ENCODE data around the gene RAB3B. TPM values are rescaled to one million over a fixed set of nuclear protein-coding genes. Genes with fewer than 3 reads are reported as not detected.

RAB3B gene
- total RNA-seq, 4 donors from 2014 or later: 1.8 to 4.5 (median 3.4) TPM

- Histone ChIP-seq H3K27ac (no peak overlapping the region), H3K27me3 (no peaks in the 10 kb centered on the region), H3K4me3 (no peak overlapping the region), H3K9me3 (peaks cover 4 to 5% of the 10 kb centered on the region in 2 donors), H3K36me3 (no peaks in the 10 kb centered on the region), H3K4me1 (no peaks in the 10 kb centered on the region)
- intact Hi-C loops (cut with DNase I; ENCODE audit: low total_unique reads) (no loop called here), in situ Hi-C loops (cut with MboI; ENCODE audit: low pct_ligation_motif_present in 1 of 4, low pct_unique_long_range_greater_than_20kb in 1 of 4, low sequenced_read_pairs in 3 of 4) (no loop called here)
- DNase-seq: no peak
- TF ChIP-seq CTCF (IDR thresholded peaks at IDR 0.05): no peak
- no peak for TF ChIP-seq POLR2A (IDR thresholded peaks at IDR 0.05)
- TF ChIP-seq POLR2AphosphoS5 (IDR thresholded peaks at IDR 0.05): no peak
- no peak for TF ChIP-seq EP300 (IDR thresholded peaks at IDR 0.05; ENCODE audit: low read depth)
Observed at GRCh38 chr1:51941528-51941927, 49.0 kb downstream of the RAB3B start.

GRCh38 chr1:51937112-51937511 lies 53.4 kb downstream of the RAB3B start:
- Histone ChIP-seq H3K9me3 (peaks cover 4 to 5% of the 10 kb centered on the region in 2 donors), H3K36me3 (no peaks in the 10 kb centered on the region), H3K4me1 (no peaks in the 10 kb centered on the region), H3K27me3 (no peaks in the 10 kb centered on the region), H3K4me3 (no peak overlapping the region), H3K27ac (no peak overlapping the region)
- in situ Hi-C loops (cut with MboI; ENCODE audit: low pct_ligation_motif_present in 1 of 4, low pct_unique_long_range_greater_than_20kb in 1 of 4, low sequenced_read_pairs in 3 of 4) (no loop called here), intact Hi-C loops (cut with DNase I; ENCODE audit: low total_unique reads) (no loop called here)
- DNase-seq: no peak
- 93 to 100% methylated on average over 2 to 4 of the region's 4 CpGs for WGBS, 2 donors (ENCODE audit: low coverage in 1 of 2)
- TF ChIP-seq CTCF (IDR thresholded peaks at IDR 0.05) (no peak), EP300 (IDR thresholded peaks at IDR 0.05; ENCODE audit: low read depth) (no peak), POLR2A (IDR thresholded peaks at IDR 0.05) (no peak), POLR2AphosphoS5 (IDR thresholded peaks at IDR 0.05) (no peak)

GRCh38 chr1:51936531-51936930 lies 54.0 kb downstream of the RAB3B start:
- no peak for TF ChIP-seq CTCF (IDR thresholded peaks at IDR 0.05)
- TF ChIP-seq POLR2A (IDR thresholded peaks at IDR 0.05): no peak
- no peak for TF ChIP-seq POLR2AphosphoS5 (IDR thresholded peaks at IDR 0.05)
- TF ChIP-seq EP300 (IDR thresholded peaks at IDR 0.05; ENCODE audit: low read depth): no peak
- Histone ChIP-seq H3K4me3 (no peak overlapping the region), H3K27ac (no peak overlapping the region), H3K9me3 (peaks cover 4 to 5% of the 10 kb centered on the region in 2 donors), H3K4me1 (no peaks in the 10 kb centered on the region), H3K36me3 (no peaks in the 10 kb centered on the region), H3K27me3 (no peaks in the 10 kb centered on the region)
- no peak for DNase-seq
- in situ Hi-C loops (cut with MboI; ENCODE audit: low pct_ligation_motif_present in 1 of 4, low pct_unique_long_range_greater_than_20kb in 1 of 4, low sequenced_read_pairs in 3 of 4) (no loop called here), intact Hi-C loops (cut with DNase I; ENCODE audit: low total_unique reads) (no loop called here)
- 70 to 75% methylated on average over 3 to 4 of the region's 4 CpGs for WGBS, 2 donors (ENCODE audit: low coverage in 1 of 2)

GRCh38 chr1:51933344-51933743 lies 57.2 kb downstream of the RAB3B start:
- 83 to 96% methylated on average over 1 of the region's 1 CpG for WGBS, 2 donors (ENCODE audit: low coverage in 1 of 2)
- in situ Hi-C loops (cut with MboI; ENCODE audit: low pct_ligation_motif_present in 1 of 4, low pct_unique_long_range_greater_than_20kb in 1 of 4, low sequenced_read_pairs in 3 of 4) (no loop called here), intact Hi-C loops (cut with DNase I; ENCODE audit: low total_unique reads) (no loop called here)
- Histone ChIP-seq H3K27me3 (no peaks in the 10 kb centered on the region), H3K27ac (no peak overlapping the region), H3K4me3 (no peak overlapping the region), H3K36me3 (no peaks in the 10 kb centered on the region), H3K4me1 (no peaks in the 10 kb centered on the region), H3K9me3 (no peaks in the 10 kb centered on the region)
- no peak for TF ChIP-seq CTCF (IDR thresholded peaks at IDR 0.05)
- no peak for TF ChIP-seq EP300 (IDR thresholded peaks at IDR 0.05; ENCODE audit: low read depth)
- no peak for TF ChIP-seq POLR2AphosphoS5 (IDR thresholded peaks at IDR 0.05)
- no peak for TF ChIP-seq POLR2A (IDR thresholded peaks at IDR 0.05)
- DNase-seq: no peak

All from transverse colon (tissue), 4 donors.